GM12878 (cell line): ENCODE measurements around the gene CEND1. TPM values are rescaled to one million over a fixed set of nuclear protein-coding genes. Genes with fewer than 3 reads are reported as not detected.

Experiments used
- CBFB ChIP-seq: IDR thresholded peaks from 2 replicates; pipeline ENCODE4 v1.6.1; 2016; ENCODE audit warnings: antibody characterized with exemption, low read depth
- CHD2 ChIP-seq: IDR thresholded peaks from 2 replicates; pipeline ENCODE4 v1.6.1; 2011; ENCODE audit warnings: low read depth, low read length, improper control_type of control experiment, borderline replicate concordance
- CHD4 ChIP-seq: fragments of 200-600 bp; sonication (generic); IDR thresholded peaks from 2 replicates; pipeline ENCODE4 v1.6.1; 2016; ENCODE audit warnings: mild to moderate bottlenecking
- CTCF ChIP-seq, 3 experiments: IDR thresholded peaks in 2 of 3; conservative IDR thresholded peaks in 1 of 3; 2 replicates each; pipeline ENCODE4 v1.5.1; 2011; ENCODE audit warnings: low read depth in 3 of 3, low read length in 3 of 3, mild to moderate bottlenecking in 3 of 3, control low read depth in 2 of 3, moderate library complexity in 2 of 3, inconsistent platforms in 1 of 3, mixed read lengths in 1 of 3; ENCODE audit not compliant: control insufficient read depth in 2 of 3, insufficient read depth in 1 of 3; ENCODE audit errors: extremely low read depth in 1 of 3
- GATAD2B ChIP-seq: fragments of 450-650 bp; conservative IDR thresholded peaks from 2 replicates; pipeline ENCODE4 v1.6.1; 2017; ENCODE audit warnings: low read depth, mild to moderate bottlenecking, moderate library complexity
- MLLT1 ChIP-seq: fragments of 450-650 bp; IDR thresholded peaks from 2 replicates; pipeline ENCODE4 v1.6.1; 2016; ENCODE audit warnings: mild to moderate bottlenecking
- MXI1 ChIP-seq: fragments of 150-350 bp; IDR thresholded peaks from 2 replicates; pipeline ENCODE4 v1.6.1; 2011; ENCODE audit warnings: low read depth, mild to moderate bottlenecking, inconsistent platforms, low read length, improper control_type of control experiment
- NFYB ChIP-seq: IDR thresholded peaks from 2 replicates; pipeline ENCODE4 v1.6.1; 2011; ENCODE audit warnings: low read depth, mild to moderate bottlenecking, low read length, improper control_type of control experiment, moderate library complexity; ENCODE audit not compliant: insufficient read depth
- NR2F1 ChIP-seq: fragments of 450-650 bp; conservative IDR thresholded peaks from 2 replicates; pipeline ENCODE4 v1.6.1; 2017; ENCODE audit warnings: mild to moderate bottlenecking
- RUNX3 ChIP-seq: IDR thresholded peaks from 2 replicates; pipeline ENCODE4 v1.6.1; 2012; ENCODE audit warnings: low read length, inconsistent platforms
- SMARCA5 ChIP-seq: fragments of 450-650 bp; IDR thresholded peaks from 2 replicates; pipeline ENCODE4 v1.6.1; 2017; ENCODE audit warnings: mild to moderate bottlenecking
- SMC3 ChIP-seq: IDR thresholded peaks from 2 replicates; pipeline ENCODE4 v1.6.1; 2011; ENCODE audit warnings: low read length, improper control_type of control experiment, borderline replicate concordance
- polyA plus RNA-seq, 11 experiments: library from polyadenylated mRNA; depleted of rRNA in 4 of 11; unstranded in 6 of 11; stranded (reverse) in 5 of 11; fragments of >200 nt; fragmentation: Nextera tagmentation in 4 of 11; fragmentation: Illumina TruSeq in 1 of 11; extraction: Ambion mirVana in 4 of 11; extraction: Trizol in 1 of 11; gene quantifications; 1 replicate in 1 of 11; 2 replicates in 10 of 11; pipeline versions ENCODE4 v1.2.1 to v1.2.3, GENCODE V29; 2011 to 2016; ENCODE audit warnings: inconsistent platforms in 2 of 11, missing spikeins in 2 of 11, low read depth in 1 of 11
- total RNA-seq, 4 experiments: library from RNA; depleted of rRNA in 3 of 4; stranded (reverse); fragments of >200 nt in 3 of 4; fragmentation: Illumina TruSeq in 1 of 4; extraction: Trizol in 1 of 4; gene quantifications; 2 replicates each; pipeline versions ENCODE4 v1.2.1 to v1.2.3, GENCODE V29; 2013 to 2021

The CEND1 gene
- total and polyA plus RNA-seq, 10 of the 15 experiments (the other 5 are each of a cell fraction or from before 2014, with no cell fraction given) = 0.31 to 13.6 (median 7.2) TPM; not detected in 1

GRCh38 chr11:808427-809286 is 18.8 kb upstream of the CEND1 start (continued):
- TF ChIP-seq CTCF (IDR thresholded peaks at IDR 0.05 in 2 of 3, conservative IDR thresholded peaks at IDR 0.05 in 1 of 3; ENCODE audit: control insufficient read depth in 2 of 3, extremely low read depth in 1 of 3, insufficient read depth in 1 of 3, low read depth in 3 of 3, low read length in 3 of 3) (peak; percentile 11 to 45 (median 19); a peak in 4 of 6 replicates), GATAD2B (no peak), NR2F1 (0 out of 2 replicates have a peak, but pooled peaks have one; percentile 27), MLLT1 (peak; percentile 48; the same call in 1 of the 2 replicates), CBFB (0 out of 2 replicates have a peak, but pooled peaks have one; percentile 34), RUNX3 (peak; percentile 61), CHD4 (no peak), NFYB (no peak), SMARCA5 (0 out of 2 replicates have a peak, but pooled peaks have one; percentile 71), SMC3 (no peak), CHD2 (no peak), MXI1 (peak; percentile 22; the same call in 1 of the 2 replicates)
